H1 (cell line): Measurements from ENCODE around the gene B3GALT6. TPM values are rescaled to one million over a fixed set of nuclear protein-coding genes. Genes with fewer than 3 reads are reported as not detected.

Experiments
- CEBPB ChIP-seq: IDR thresholded peaks from 2 replicates; pipeline ENCODE4 v1.6.1; 2012; ENCODE audit warnings: low read depth, low read length
- CHD1 ChIP-seq: IDR thresholded peaks from 2 replicates; pipeline ENCODE4 v1.6.1; 2012; ENCODE audit warnings: low read depth, low read length, improper control_type of control experiment
- EZH2 ChIP-seq: fragments of 200-600 bp; sonication (generic); IDR thresholded peaks from 2 replicates; pipeline ENCODE4 v1.7.1; 2012; ENCODE audit warnings: low read depth, mild to moderate bottlenecking, moderate library complexity, low read length, inconsistent platforms; ENCODE audit not compliant: severe bottlenecking
- SP2 ChIP-seq: IDR thresholded peaks from 2 replicates; pipeline ENCODE4 v1.6.1; 2012; ENCODE audit warnings: mild to moderate bottlenecking, low read length, inconsistent platforms
- polyA plus RNA-seq, 7 experiments: library from polyadenylated mRNA; depleted of rRNA in 3 of 7; stranded (reverse) in 5 of 7; unstranded in 2 of 7; fragments of >200 nt in 5 of 7; fragments of 200-250 nt in 2 of 7; gene quantifications; 1 replicate in 5 of 7; 2 replicates in 1 of 7; 4 replicates in 1 of 7; pipeline versions ENCODE4 v1.2.1 to v1.2.3, GENCODE V29; 2011 to 2013; ENCODE audit warnings: missing spikeins in 2 of 7, mixed read lengths in 2 of 7
- total RNA-seq: library from RNA; stranded (reverse); fragmentation: NEBNext Ultra II Directional; extraction: Animal tissue kit (Norgen Biotek cat#: 25700); gene quantifications from 2 replicates; pipeline ENCODE4 v1.2.1, GENCODE V29; 2021

The B3GALT6 gene
- total and polyA plus RNA-seq, 2 of the 8 experiments (the other 6 are each of a cell fraction or from before 2014, with no cell fraction given), result 18.4 to 20.4 TPM

DNA sequence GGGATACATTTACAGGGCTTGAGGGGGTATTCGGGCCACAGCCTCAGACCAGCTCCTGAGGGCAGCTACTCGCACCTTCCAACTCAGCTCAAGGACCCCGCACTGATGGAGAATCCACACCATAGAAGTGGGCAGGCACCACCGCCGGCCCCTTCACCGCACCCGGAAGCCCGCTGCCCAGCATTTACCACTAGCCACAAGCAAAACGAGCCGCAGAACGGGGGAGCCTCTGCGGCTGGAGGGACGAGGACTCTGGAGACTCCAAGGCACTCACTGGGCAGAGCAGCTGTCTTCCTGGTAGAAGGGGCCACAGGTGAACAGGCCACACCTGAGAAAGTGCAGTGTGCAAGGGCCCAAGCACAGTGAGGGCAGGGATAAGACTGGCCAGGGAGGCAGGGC lies 36.2 kb downstream of the B3GALT6 start (continued):
- TF ChIP-seq EZH2 (no peak), SP2 (no peak), CEBPB (no peak), CHD1 (no peak)
